Stimulated activated naive CD8-positive, alpha-beta T cell treated with anti-CD3 and anti-CD28 coated beads, Interleukin-15, amount 100 ng/mL, for 72 hours (primary cell): Measurements from ENCODE around the gene LMF2.

ENCODE experiments used
- ATAC-seq: fragments of 150-1000 bp; cut with Tn5 transposase; 2 replicates; pipeline ENCODE4 v1.10.0; 2021; ENCODE audit warnings: mild to moderate bottlenecking, moderate library complexity
- DNase-seq, 2 donors: peaks; one replicate each; pipeline ENCODE4 v3.0.0; 2021 to 2022
- H3K27ac Mint-ChIP-seq, 2 donors: one replicate each; pipeline ENCODE4 v1.8.0; 2022; ENCODE audit warnings: mild to moderate bottlenecking in 2 of 2, mixed read lengths in 2 of 2, moderate library complexity in 2 of 2
- H3K27me3 Mint-ChIP-seq: one replicate; pipeline ENCODE4 v1.8.0; 2022; ENCODE audit warnings: mixed read lengths
- H3K4me1 Mint-ChIP-seq: one replicate; pipeline ENCODE4 v1.8.0; 2022; ENCODE audit warnings: mild to moderate bottlenecking, mixed read lengths
- H3K4me3 Mint-ChIP-seq, 2 donors: one replicate each; pipeline ENCODE4 v1.8.0; 2022; ENCODE audit warnings: mild to moderate bottlenecking in 2 of 2, mixed read lengths in 2 of 2, moderate library complexity in 1 of 2
- H3K9me3 Mint-ChIP-seq, 2 donors: one replicate each; pipeline ENCODE4 v1.8.0; 2022; ENCODE audit warnings: mixed read lengths in 2 of 2

LMF2 gene

DNA sequence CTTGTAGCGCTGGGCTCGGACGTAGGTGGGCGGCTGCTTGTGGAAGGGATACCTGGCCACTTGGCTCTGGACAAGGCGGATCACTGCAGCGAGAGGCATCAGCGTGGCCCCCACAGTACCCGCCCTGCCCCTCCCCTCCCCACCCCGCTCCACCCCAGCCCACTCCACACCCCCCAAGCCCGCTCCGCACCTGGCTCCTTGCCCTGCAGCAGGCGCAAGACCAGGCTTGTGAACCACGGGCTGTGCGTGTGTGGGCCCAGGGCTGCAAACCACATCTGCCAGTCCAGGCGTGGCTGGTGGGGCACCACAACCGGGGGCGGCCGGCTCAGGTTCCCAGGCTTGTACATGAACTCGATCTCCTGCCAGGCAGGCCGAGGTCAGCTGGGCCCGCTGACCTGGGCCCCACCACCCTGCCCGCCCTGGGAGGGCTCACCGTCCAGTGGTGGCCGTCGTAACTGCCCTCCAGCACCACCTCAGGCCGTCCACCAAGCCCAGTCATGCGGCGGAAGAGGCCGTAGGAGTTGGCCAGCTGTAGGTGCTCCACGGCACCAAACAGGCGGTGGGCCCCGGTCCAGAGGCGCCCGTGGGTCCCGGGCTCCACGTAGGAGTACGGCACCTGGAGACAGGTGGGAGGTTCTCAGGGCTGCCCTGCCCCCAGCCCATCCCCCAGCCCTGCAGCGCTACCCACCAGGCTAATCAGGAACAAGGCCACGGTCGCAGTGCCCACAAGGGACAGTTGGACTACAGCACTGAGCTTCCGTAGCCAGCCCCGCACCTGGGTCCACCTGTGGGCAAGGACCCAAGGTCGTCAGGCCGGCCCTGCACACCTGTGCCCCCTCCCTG lies 2.9 kb downstream of the LMF2 start:
- Mint-ChIP-seq H3K9me3 (no peaks in the 10 kb centered on the region), H3K27ac (no peak overlapping the region), H3K27me3 (no peaks in the 10 kb centered on the region), H3K4me1 (peaks cover 30% of the 10 kb centered on the region), H3K4me3 (no peak overlapping the region)
- ATAC-seq: no peak
- DNase-seq: no peak

DNA sequence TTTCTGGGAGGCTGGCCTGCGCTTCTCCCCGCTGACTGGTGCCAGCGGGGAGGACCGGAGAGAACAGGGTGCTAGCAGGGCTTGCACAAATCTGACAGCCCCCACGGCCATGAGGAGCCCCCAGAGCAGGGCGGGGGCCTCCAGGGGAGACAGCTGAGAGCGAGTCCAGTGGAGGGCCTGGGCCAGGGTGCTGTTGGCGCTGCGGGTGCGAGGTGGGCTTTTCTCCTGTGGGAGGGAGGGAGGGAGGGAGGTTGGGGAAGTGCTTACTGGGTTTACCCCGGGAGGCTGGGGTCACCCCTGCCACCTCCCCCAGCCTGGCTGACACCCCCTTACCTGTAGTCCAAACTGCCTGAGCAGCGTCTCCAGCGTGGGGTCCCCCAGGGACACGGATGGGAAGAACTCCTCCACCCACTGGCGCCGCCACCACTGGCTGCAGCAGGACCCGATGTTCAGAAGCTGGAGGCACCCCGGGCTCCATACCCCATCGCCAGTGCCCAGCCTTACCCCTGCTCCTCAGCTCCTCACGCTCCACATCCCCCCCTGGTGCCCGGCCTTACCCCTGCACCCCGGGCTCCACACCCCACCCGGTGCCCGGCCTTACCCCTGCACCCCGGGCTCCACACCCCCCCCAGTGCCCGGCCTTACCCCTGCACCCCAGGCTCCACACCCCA lies 3.9 kb downstream of the LMF2 start:
- no peak for DNase-seq
- ATAC-seq: no peak
- peaks cover 20% of the 10 kb centered on the region for H3K4me1 Mint-ChIP-seq
- H3K27ac Mint-ChIP-seq: no peak overlapping the region
- H3K27me3 Mint-ChIP-seq: no peaks in the 10 kb centered on the region
- H3K4me3 Mint-ChIP-seq: no peak overlapping the region
- H3K9me3 Mint-ChIP-seq: no peaks in the 10 kb centered on the region

DNA sequence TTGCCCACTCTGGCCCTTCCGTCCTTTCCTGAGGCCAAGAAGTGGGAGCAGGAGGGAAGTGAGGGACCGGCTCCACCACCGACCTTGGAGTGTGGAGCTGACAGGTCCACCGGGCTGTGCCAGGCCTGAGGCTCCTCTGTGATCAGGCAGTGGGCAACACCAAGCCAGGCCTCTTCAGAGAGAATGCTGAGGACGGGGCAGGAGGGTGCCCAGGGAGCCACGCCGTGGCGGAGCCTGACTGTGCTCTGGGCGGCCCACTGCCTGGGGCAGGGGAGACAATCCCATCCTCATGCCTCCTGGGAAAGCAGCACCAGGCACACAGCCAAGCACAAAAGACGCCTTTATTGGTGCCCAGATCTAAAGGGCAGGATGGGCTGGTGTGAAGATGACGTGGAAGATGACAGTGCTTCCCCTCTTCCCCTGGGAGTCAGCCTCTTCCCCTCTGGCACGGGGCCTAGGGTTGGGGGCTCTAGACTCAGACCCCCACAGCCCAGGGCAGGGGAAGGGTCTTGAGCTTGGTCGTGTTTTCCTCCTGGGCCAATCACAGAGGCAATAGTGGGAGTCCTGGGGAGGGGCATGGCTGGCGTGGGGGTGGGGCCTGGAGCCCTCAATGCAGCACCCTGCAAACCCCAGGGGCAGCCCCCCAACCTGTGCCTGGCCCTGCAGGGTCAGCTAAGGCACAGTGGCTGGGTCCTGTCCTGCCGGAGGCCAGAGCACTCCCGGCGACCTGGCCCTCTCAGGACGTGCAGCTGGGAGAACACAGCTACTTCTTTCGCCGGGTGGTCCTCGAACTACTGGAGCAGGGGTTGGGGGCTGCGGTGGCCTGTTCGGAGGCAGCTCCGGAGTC lies 4.7 kb downstream of the LMF2 start:
- H3K4me3 Mint-ChIP-seq: no peak overlapping the region
- H3K27me3 Mint-ChIP-seq: no peaks in the 10 kb centered on the region
- ATAC-seq: no peak
- H3K27ac Mint-ChIP-seq: no peak overlapping the region
- peaks cover 28% of the 10 kb centered on the region for H3K4me1 Mint-ChIP-seq
- DNase-seq: no peak
- H3K9me3 Mint-ChIP-seq: no peaks in the 10 kb centered on the region

DNA sequence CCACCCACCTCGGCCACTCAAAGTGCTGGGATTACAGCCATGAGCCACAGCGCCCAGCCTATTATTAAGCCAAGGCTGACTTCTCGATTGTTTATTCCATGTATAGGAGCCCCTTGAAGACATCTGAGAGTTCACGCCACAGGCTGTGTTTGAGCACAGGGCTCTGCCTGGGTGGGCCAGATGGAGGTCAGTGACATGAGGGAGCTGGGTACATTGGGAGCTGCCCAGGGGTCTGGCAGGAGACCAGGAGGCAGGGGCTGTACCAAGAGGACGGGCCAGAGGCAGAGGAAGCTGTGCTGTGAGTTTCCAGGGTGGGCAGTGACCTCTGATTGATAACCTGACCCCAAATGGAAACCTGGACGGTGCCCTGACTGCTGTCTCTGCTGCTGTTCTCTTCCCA lies 5.4 kb downstream of the LMF2 start:
- H3K9me3 Mint-ChIP-seq: no peaks in the 10 kb centered on the region
- no peak overlapping the region for H3K4me3 Mint-ChIP-seq

DNA sequence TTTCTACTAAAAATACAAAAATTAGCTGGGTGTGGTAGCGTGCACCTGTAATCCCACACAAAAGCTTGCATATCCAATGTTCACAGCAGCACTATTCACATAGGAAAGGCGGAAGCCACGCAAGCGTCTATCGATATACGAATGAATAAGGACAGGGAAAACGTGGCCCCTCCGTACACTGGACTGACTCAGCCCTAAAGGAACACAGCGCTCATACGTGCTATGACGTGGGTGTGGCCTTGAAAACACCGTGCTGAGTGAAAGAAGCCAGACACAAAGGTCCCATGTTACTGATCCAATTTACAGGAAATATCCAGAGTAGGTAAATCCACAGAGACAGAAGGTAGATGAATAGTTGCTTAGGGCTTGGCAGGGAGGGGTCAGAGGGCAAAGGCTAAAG lies 7.0 kb downstream of the LMF2 start:
- peaks cover 15% of the 10 kb centered on the region for H3K4me1 Mint-ChIP-seq
- H3K4me3 Mint-ChIP-seq: no peak overlapping the region
- no peak overlapping the region for H3K27ac Mint-ChIP-seq
- DNase-seq (no peak), ATAC-seq (no peak)
- no peaks in the 10 kb centered on the region for H3K27me3 Mint-ChIP-seq
- no peaks in the 10 kb centered on the region for H3K9me3 Mint-ChIP-seq

More for the DNA sequence above, 5.4 kb downstream of the LMF2 start:
- peaks cover 31% of the 10 kb centered on the region for H3K4me1 Mint-ChIP-seq
- H3K27me3 Mint-ChIP-seq: no peaks in the 10 kb centered on the region
- ATAC-seq (no peak), DNase-seq (no peak)
- H3K27ac Mint-ChIP-seq: no peak overlapping the region

DNA sequence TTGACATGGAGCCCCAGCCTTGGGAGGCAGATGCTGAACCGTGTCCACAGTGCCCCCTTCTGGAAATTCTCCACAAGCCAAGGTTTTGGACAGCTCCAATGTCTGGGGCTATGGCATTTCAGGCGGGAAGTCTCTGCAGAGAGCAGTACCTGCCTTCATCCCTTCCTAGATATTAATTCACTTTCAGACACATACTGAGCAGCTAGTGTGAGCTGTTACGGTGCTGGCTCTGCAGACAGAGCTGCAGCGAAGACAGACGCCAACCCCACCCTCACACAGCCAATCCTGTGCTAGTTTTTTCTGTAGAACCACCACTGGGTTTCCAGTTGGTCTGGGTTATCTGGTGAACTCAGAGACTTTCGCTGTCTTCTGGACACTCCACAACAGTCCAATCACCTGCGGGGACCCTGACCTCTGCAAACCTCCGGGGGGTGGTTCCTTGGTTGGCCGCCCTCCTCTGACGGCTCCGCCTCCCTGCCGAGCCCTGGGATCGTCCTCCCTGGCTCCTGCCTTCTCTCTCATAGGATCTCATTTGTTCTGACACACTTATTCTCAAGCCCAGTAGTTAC lies 9.1 kb downstream of the LMF2 start:
- no peak overlapping the region for H3K4me3 Mint-ChIP-seq
- peaks cover 11% of the 10 kb centered on the region for H3K4me1 Mint-ChIP-seq
- no peaks in the 10 kb centered on the region for H3K27me3 Mint-ChIP-seq
- H3K27ac Mint-ChIP-seq: no peak overlapping the region
- DNase-seq (peak; percentile 65 to 69), ATAC-seq (peak; percentile 88)
- H3K9me3 Mint-ChIP-seq: no peaks in the 10 kb centered on the region

DNA sequence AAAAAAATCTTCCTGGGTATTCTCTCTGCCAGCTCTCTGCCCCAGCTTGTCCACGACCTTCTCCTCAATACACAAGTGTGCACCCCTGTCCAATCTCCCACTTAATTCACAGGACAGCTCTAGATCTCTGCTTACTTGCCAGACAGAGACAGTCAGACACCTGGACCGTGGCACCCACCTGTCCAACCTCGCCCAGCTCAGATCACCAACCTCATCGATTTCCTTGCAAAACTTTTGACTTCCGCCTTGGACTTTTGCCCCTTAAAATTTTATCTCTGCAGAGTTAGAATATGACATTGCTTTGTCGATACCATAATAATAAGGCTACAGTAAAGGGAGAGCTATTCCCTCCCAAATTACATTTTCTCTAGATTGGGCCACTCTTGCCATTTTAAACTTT lies 10.4 kb downstream of the LMF2 start:
- no peaks in the 10 kb centered on the region for H3K9me3 Mint-ChIP-seq
- H3K4me1 Mint-ChIP-seq: peaks cover 11% of the 10 kb centered on the region
- no peak overlapping the region for H3K4me3 Mint-ChIP-seq
- DNase-seq (no peak), ATAC-seq (no peak)
- no peak overlapping the region for H3K27ac Mint-ChIP-seq
- no peaks in the 10 kb centered on the region for H3K27me3 Mint-ChIP-seq

DNA sequence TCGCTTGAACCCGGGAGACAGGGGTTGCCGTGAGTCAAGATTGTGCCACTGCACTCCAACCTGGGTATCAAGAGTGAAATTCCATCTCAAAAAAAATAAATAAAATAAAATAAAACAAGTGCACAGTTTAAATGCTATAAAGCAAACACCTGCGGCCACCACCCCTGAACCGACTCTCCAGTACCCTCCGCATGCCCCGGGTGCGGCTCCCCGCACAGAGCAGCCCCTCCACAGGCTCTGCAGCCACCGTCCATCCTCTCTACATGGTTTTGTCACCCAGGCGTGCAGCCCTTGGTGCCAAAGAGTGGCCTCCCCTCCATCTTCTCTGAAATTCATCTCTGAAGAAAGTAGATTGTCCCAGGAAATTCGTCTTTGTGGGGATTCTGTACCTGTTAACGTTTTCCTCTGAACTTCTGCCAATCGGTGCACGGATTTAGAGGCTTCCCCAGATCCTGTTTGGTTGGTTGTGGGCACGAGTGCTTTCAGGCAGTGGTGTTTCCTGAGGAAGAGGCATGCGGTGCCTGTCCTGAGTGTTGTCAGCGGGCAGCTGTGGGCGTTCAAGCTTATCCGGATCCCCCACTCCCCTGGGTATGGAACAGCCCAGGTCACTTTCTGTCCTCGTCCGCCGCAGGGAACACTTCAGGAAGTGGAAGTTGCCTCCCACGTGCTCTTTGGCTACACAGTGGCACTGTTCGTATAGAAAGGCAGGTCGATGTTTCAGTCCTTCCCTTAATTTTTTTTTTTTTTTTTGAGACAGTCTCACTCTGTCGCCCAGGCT lies 16.8 kb downstream of the LMF2 start:
- Mint-ChIP-seq H3K4me1 (peaks cover 17% of the 10 kb centered on the region), H3K4me3 (peak overlapping the region; percentile 56 to 62), H3K27ac (peak overlapping the region in 1 of 2 donors; percentile 78), H3K27me3 (peaks cover 8% of the 10 kb centered on the region), H3K9me3 (no peaks in the 10 kb centered on the region)
- DNase-seq (no peak), ATAC-seq (peak; percentile 36)

DNA sequence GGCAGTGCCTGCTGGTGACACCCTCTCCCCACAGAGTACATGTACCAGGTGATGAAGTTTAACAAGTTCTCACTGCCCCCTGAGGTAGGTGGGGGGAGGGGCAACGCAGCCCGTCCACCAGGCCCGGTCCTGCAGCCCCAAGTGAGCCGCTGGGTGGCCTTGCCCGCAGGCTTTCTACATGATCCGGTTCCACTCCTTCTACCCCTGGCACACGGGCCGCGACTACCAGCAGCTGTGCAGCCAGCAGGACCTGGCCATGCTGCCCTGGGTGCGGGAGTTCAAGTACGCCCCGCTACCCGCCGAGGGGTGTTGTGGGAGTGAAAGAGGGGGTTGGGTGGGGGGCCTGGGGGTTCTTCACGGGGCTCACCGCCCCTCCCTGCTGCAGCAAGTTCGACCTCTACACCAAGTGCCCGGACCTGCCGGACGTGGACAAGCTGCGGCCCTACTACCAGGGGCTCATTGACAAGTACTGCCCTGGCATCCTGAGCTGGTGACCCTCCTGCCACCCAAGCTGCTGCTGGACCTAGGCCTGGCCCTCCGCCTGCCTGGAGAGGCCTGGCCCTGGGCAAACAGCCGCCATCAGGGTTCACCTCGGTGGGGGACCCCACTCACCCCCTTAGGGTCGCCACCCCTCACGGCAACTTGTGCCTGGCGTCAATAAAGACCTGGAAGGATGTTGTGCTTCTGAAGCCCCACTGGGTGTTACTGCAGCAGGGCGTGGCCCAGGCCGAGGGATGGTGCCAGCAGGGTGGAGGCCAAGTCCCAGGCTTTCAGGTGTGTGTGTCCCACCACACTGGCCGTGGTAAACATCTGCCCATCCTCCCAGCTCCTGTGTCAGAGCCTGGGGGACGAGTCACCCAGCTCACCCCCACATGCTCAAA lies 17.9 kb downstream of the LMF2 start:
- no peak for ATAC-seq

DNA sequence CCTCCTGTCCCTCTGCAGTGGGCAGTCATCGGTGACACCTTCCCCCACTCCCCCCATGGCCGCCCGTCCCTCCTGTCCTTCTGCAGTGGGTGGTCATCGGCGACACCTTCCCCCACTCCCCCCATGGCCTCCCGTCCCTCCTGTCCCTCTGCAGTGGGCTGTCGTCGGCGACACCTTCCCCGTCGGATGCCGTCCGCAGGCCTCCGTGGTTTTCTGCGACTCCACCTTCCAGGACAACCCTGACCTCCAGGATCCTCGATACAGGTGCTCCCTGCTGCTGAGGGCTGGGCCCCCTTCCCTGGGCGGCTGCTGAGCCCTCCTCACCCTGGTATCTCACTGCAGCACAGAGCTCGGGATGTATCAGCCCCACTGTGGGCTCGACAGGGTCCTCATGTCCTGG lies 18.6 kb downstream of the LMF2 start:
- no peak for ATAC-seq
- H3K4me1 Mint-ChIP-seq: peaks cover 28% of the 10 kb centered on the region
- no peaks in the 10 kb centered on the region for H3K9me3 Mint-ChIP-seq
- no peak overlapping the region for H3K4me3 Mint-ChIP-seq
- H3K27ac Mint-ChIP-seq: no peak overlapping the region
- peaks cover 12% of the 10 kb centered on the region for H3K27me3 Mint-ChIP-seq
- DNase-seq: no peak

More for the DNA sequence above, 17.9 kb downstream of the LMF2 start:
- H3K9me3 Mint-ChIP-seq: no peaks in the 10 kb centered on the region
- no peak overlapping the region for H3K4me3 Mint-ChIP-seq
- H3K27me3 Mint-ChIP-seq: peaks cover 12% of the 10 kb centered on the region
- H3K4me1 Mint-ChIP-seq: peaks cover 24% of the 10 kb centered on the region
- no peak for DNase-seq
- no peak overlapping the region for H3K27ac Mint-ChIP-seq

DNA sequence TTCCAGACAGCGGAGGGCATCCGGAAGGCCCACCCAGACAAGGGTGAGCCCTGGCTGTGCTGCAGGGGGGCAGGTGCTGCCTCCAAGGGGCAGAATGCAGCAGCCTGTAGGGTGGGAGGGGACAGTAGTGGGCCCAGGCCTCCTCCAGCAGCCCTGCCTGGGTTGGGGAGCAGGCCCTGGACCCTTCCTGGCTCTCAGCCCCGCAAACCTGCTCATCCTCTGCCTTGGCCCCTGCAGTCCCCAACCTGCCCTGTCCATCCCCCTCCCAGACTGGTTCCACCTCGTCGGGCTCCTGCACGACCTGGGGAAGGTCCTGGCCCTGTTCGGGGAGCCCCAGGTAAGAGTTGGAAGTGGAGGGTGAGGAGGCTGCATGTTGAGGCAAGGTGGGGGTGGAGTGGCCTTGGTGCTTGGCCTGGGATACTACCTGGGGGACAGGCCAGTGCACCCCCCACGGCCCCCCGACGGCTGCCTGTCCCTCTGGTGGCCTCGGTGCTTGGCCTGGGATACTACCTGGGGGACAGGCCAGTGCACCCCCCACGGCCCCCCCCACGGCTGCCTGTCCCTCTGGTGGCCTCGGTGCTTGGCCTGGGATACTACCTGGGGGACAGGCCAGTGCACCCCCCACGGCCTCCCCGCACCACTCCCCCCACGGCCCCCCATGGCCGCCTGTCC lies 19.4 kb downstream of the LMF2 start:
- no peaks in the 10 kb centered on the region for H3K9me3 Mint-ChIP-seq
- DNase-seq (no peak), ATAC-seq (no peak)
- peaks cover 32% of the 10 kb centered on the region for H3K4me1 Mint-ChIP-seq
- H3K4me3 Mint-ChIP-seq: no peak overlapping the region
- H3K27me3 Mint-ChIP-seq: peaks cover 12% of the 10 kb centered on the region
- H3K27ac Mint-ChIP-seq: no peak overlapping the region

DNA sequence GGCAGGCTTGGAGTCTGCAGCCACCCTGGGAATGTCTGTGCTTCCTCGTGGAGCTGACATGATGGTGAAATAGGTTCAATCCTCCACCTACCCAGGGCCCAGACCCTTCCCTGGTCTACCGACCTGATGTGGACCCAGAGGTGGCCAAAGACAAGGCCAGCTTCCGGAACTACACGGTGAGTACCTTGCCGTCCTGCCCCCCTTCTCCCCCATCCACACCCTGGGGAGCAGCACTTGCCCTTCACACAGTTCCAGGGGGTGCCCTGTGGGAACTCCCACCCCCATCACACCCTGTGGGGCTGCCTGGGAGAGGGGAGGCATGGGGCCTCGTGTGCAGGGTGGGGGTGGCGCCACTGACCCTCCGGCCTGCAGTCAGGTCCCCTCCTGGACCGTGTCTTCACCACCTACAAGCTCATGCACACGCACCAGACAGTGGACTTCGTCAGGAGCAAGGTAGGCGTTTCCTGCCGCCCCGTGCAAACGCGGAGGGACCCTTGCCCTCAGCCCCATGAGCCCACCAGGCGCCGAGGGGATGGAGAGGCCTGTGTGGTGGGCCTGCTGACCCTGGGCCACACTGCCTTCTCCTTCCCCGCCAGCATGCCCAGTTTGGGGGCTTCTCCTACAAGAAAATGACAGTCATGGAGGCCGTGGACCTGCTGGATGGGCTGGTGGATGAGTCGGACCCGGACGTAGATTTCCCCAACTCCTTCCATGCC lies 20.1 kb downstream of the LMF2 start:
- DNase-seq: no peak
- H3K27ac Mint-ChIP-seq: no peak overlapping the region

DNA sequence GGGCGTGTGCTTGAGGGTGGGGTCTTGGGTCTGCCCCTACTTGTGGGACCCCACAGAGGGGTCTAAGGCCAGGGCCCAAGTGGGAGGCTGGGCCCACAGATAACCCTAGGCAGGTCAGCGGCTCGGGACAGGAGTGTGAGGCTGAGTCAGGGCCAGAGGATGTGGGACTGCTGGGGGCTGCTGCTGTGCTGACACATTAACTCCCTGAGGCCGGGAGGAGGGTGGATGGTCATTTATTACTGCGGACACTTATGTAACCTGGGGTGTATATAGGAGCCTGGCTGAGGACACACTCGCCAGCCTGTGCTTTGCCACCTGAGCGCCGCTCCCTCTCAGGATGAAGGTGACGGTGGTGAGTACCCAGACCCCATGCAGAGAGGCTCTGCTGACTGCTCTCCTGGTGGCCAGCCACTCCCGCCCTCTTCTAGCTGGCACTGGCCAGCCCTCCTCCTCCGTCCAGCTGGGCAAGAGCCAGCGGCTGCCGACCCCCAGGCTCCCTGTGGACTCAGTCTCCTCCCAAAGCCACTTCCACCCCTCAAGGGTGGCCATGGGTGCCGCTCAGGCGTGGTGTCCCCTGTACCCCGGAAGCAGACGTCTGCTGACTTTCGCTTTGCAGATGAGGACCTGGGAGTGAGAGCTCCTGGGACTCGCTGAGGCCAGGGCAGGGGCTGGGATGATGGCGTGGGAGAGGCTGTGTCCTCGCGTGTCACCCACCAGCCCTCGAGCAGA lies 20.8 kb downstream of the LMF2 start, which contains the start of gene MIOX:
Gene MIOX, plus strand, starts transcription at position 299 of the 729 bp plus-strand sequence. Its CDS starts 39 bp downstream, at position 338.
- Mint-ChIP-seq H3K4me3 (no peak within 1 kb of the TSS), H3K9me3 (no peaks in the 10 kb centered on the region), H3K27me3 (peaks cover 12% of the 10 kb centered on the region), H3K4me1 (peaks cover 37% of the 10 kb centered on the region), H3K27ac (peak within 1 kb of the TSS; percentile 9 to 36)
- DNase-seq (no peak), ATAC-seq (no peak)

More for the DNA sequence above, 20.1 kb downstream of the LMF2 start:
- H3K27me3 Mint-ChIP-seq: peaks cover 12% of the 10 kb centered on the region
- H3K4me1 Mint-ChIP-seq: peaks cover 37% of the 10 kb centered on the region
- no peak overlapping the region for H3K4me3 Mint-ChIP-seq
- ATAC-seq: peak; percentile 39
- H3K9me3 Mint-ChIP-seq: no peaks in the 10 kb centered on the region
